Measurements from ENCODE around the gene BOK. TPM values are rescaled to one million over a fixed set of nuclear protein-coding genes. Genes with fewer than 3 reads are reported as not detected.

BOK gene
- total and polyA plus RNA-seq, 2 of the 13 experiments (the other 11 are each of a cell fraction or from before 2014, with no cell fraction given): 35.5 to 39.2 TPM

GRCh38 chr2:241609859-241610793 lies 51.6 kb downstream of the BOK start (continued):
- no peak; the same call in 1 of the 2 replicates for TF ChIP-seq MAF1 (CRISPR knock-in tag; IDR thresholded peaks at IDR 0.05; ENCODE audit: borderline replicate concordance)
- no peak for TF ChIP-seq ATAD3A (CRISPR knock-in tag; IDR thresholded peaks at IDR 0.05)
- TF ChIP-seq SNAPC2 (CRISPR knock-in tag; IDR thresholded peaks at IDR 0.05): peak; percentile 50; the same call in 1 of the 2 replicates
- no peak for TF ChIP-seq TEAD2 (CRISPR knock-in tag; IDR thresholded peaks at IDR 0.05)
- TF ChIP-seq ZNF558 (CRISPR knock-in tag; IDR thresholded peaks at IDR 0.05; ENCODE audit: borderline replicate concordance): no peak
- TF ChIP-seq NR2C2 (CRISPR knock-in tag; IDR thresholded peaks at IDR 0.05; ENCODE audit: borderline replicate concordance): peak; percentile 73
- no peak for TF ChIP-seq TIGD3 (CRISPR knock-in tag; IDR thresholded peaks at IDR 0.05; ENCODE audit: borderline replicate concordance)
- no peak for TF ChIP-seq RBAK (CRISPR knock-in tag; IDR thresholded peaks at IDR 0.05)
- peak; percentile 41; the same call in 1 of the 2 replicates for TF ChIP-seq ELF4 (CRISPR knock-in tag; IDR thresholded peaks at IDR 0.05; ENCODE audit: borderline replicate concordance)
- TF ChIP-seq ZNF318 (CRISPR knock-in tag; IDR thresholded peaks at IDR 0.05): no peak
- TF ChIP-seq IRF9 (CRISPR knock-in tag; IDR thresholded peaks at IDR 0.05; ENCODE audit: borderline replicate concordance): peak; percentile 92
- TF ChIP-seq ZEB1 (IDR thresholded peaks at IDR 0.05; ENCODE audit: insufficient replicate concordance, low read depth): no peak
- TF ChIP-seq HNF1B (CRISPR knock-in tag; IDR thresholded peaks at IDR 0.05): no peak; the same call in 1 of the 2 replicates
